Smooth muscle cell of trachea (primary cell): Measurements from ENCODE around the gene LONRF2. TPM values are rescaled to one million over a fixed set of nuclear protein-coding genes. Genes with fewer than 3 reads are reported as not detected.

ENCODE experiments used
- total RNA-seq: library from RNA; depleted of rRNA; stranded (reverse); fragments of >200 nt; gene quantifications from 2 replicates; pipeline ENCODE4 v1.2.1, GENCODE V29; 2014

LONRF2 gene
- under 0.01 TPM in 2 replicates for total RNA-seq

GRCh38 chr2:100321866-100322820 is at the start of gene LONRF2:
Gene LONRF2, minus strand, starts transcription at chr2:100322501. Its CDS starts 408 bp downstream, at chr2:100322093.

Other genes with a start within 250 kb of the LONRF2 start
- gene AFF3, start 179.9 kb downstream of the LONRF2 start, total RNA-seq = 0.66 and 0.87 TPM in 2 replicates
- 5.2 and 8.6 TPM in 2 replicates for gene CHST10, start 95.2 kb upstream of the LONRF2 start, total RNA-seq
- not detected in 2 replicates for gene NMS, start 148.0 kb upstream of the LONRF2 start, total RNA-seq
- gene PDCL3, start 240.5 kb upstream of the LONRF2 start, total RNA-seq = 8.3 and 12.1 TPM in 2 replicates